WTC11 (cell line): ENCODE data around the gene SLBP. TPM values are rescaled to one million over a fixed set of nuclear protein-coding genes. Genes with fewer than 3 reads are reported as not detected.

Experiments
- ATAC-seq: fragments of 200-7000 bp; cut with Tn5 transposase; 2 replicates; pipeline ENCODE4 v1.10.0; 2021; ENCODE audit warnings: mild to moderate bottlenecking, moderate library complexity
- CTCF ChIA-PET: fragments of 300-600 bp; sonication (Branson Sonifier 250); formaldehyde crosslinking; loops from one replicate; lab custom pipeline; 2021; ENCODE audit warnings: antibody characterized with exemption; lab: Charles Lee
- POLR2A ChIA-PET: fragments of 350-600 bp; sonication (Branson Sonifier 250); formaldehyde crosslinking; loops from one replicate; lab custom pipeline; 2021; ENCODE audit warnings: antibody characterized with exemption; lab: Charles Lee
- DNase-seq: peaks from one replicate; pipeline ENCODE4 v3.0.0; 2021; ENCODE audit warnings: low spot score
- H3K27ac Mint-ChIP-seq: 2 replicates; pipeline ENCODE4 v1.8.0; 2021; ENCODE audit warnings: mixed read lengths
- H3K27me3 Mint-ChIP-seq: 2 replicates; pipeline ENCODE4 v1.8.0; 2021; ENCODE audit warnings: low read depth, mild to moderate bottlenecking, moderate library complexity, mixed read lengths
- H3K36me3 Mint-ChIP-seq: 2 replicates; pipeline ENCODE4 v1.8.0; 2021; ENCODE audit warnings: mixed read lengths
- H3K4me1 Mint-ChIP-seq: 2 replicates; pipeline ENCODE4 v1.8.0; 2022; ENCODE audit warnings: mixed read lengths
- H3K4me3 Mint-ChIP-seq: 2 replicates; pipeline ENCODE4 v1.8.0; 2021; ENCODE audit warnings: mild to moderate bottlenecking, moderate library complexity, mixed read lengths
- H3K9me3 Mint-ChIP-seq: 2 replicates; pipeline ENCODE4 v1.8.0; 2021; ENCODE audit warnings: mixed read lengths
- AR ChIP-seq: fragments of 250-450 bp; sonication (Bioruptor Pico); IDR thresholded peaks from 2 replicates; pipeline ENCODE4 v1.9.0; 2021; ENCODE audit warnings: mild to moderate bottlenecking
- ATF1 ChIP-seq: sonication (generic); formaldehyde crosslinking; IDR thresholded peaks from 2 replicates; pipeline ENCODE4 v1.8.1; 2023; ENCODE audit warnings: mild to moderate bottlenecking, moderate library complexity, missing genetic modification reagents
- ATF2 ChIP-seq: sonication (generic); formaldehyde crosslinking; IDR thresholded peaks from 2 replicates; pipeline ENCODE4 v1.8.1; 2022; ENCODE audit warnings: low read depth, missing genetic modification reagents, borderline replicate concordance
- CBFB ChIP-seq: sonication (generic); formaldehyde crosslinking; IDR thresholded peaks from 2 replicates; pipeline ENCODE4 v1.8.1; 2022; ENCODE audit warnings: mild to moderate bottlenecking, low read depth, missing genetic modification reagents
- CDX4 ChIP-seq: fragments of 250-450 bp; sonication (Bioruptor Pico); IDR thresholded peaks from 2 replicates; pipeline ENCODE4 v1.9.0; 2021; ENCODE audit warnings: moderate library complexity, mild to moderate bottlenecking, inconsistent platforms, borderline replicate concordance
- CTCF ChIP-seq: fragments of 200-600 bp; IDR thresholded peaks from 2 replicates; pipeline ENCODE4 v1.8.0; 2022; ENCODE audit warnings: antibody characterized with exemption
- E2F1 ChIP-seq: sonication (generic); formaldehyde crosslinking; IDR thresholded peaks from 2 replicates; pipeline ENCODE4 v1.8.0; 2022; ENCODE audit warnings: mild to moderate bottlenecking, missing genetic modification reagents
- E2F5 ChIP-seq: sonication (generic); formaldehyde crosslinking; IDR thresholded peaks from 2 replicates; pipeline ENCODE4 v1.8.1; 2022; ENCODE audit warnings: mild to moderate bottlenecking, moderate library complexity, missing genetic modification reagents
- ESRRA ChIP-seq: sonication (generic); formaldehyde crosslinking; IDR thresholded peaks from 2 replicates; pipeline ENCODE4 v1.8.1; 2022; ENCODE audit warnings: mild to moderate bottlenecking, missing genetic modification reagents, borderline replicate concordance
- ETV6 ChIP-seq: sonication (generic); formaldehyde crosslinking; IDR thresholded peaks from 2 replicates; pipeline ENCODE4 v1.8.1; 2022; ENCODE audit warnings: mild to moderate bottlenecking, missing genetic modification reagents
- GABPB1 ChIP-seq: sonication (generic); formaldehyde crosslinking; IDR thresholded peaks from 2 replicates; pipeline ENCODE4 v1.8.1; 2023; ENCODE audit warnings: mild to moderate bottlenecking, missing genetic modification reagents
- HMGA2 ChIP-seq: fragments of 250-450 bp; sonication (Bioruptor Pico); IDR thresholded peaks from 2 replicates; pipeline ENCODE4 v1.4.0; 2021; ENCODE audit warnings: mild to moderate bottlenecking, moderate library complexity
- NFE2L1 ChIP-seq: sonication (generic); formaldehyde crosslinking; IDR thresholded peaks from 2 replicates; pipeline ENCODE4 v1.8.1; 2023; ENCODE audit warnings: missing genetic modification reagents
- NR1H2 ChIP-seq: sonication (generic); formaldehyde crosslinking; IDR thresholded peaks from 2 replicates; pipeline ENCODE4 v1.9.0; 2021; ENCODE audit warnings: mild to moderate bottlenecking, moderate library complexity, missing genetic modification reagents
- PREB ChIP-seq: sonication (generic); formaldehyde crosslinking; IDR thresholded peaks from 2 replicates; pipeline ENCODE4 v1.8.1; 2022; ENCODE audit warnings: mild to moderate bottlenecking, missing genetic modification reagents, moderate library complexity, borderline replicate concordance
- RELA ChIP-seq: sonication (generic); formaldehyde crosslinking; IDR thresholded peaks from 2 replicates; pipeline ENCODE4 v1.8.1; 2022; ENCODE audit warnings: missing genetic modification reagents, mild to moderate bottlenecking, borderline replicate concordance
- SMAD4 ChIP-seq: sonication (generic); formaldehyde crosslinking; IDR thresholded peaks from 2 replicates; pipeline ENCODE4 v1.8.0; 2022; ENCODE audit warnings: mild to moderate bottlenecking, missing genetic modification reagents
- USF2 ChIP-seq: sonication (generic); formaldehyde crosslinking; IDR thresholded peaks from 2 replicates; pipeline ENCODE4 v1.8.1; 2023; ENCODE audit warnings: mild to moderate bottlenecking, missing genetic modification reagents, moderate library complexity
- ZNF263 ChIP-seq: sonication (generic); formaldehyde crosslinking; IDR thresholded peaks from 2 replicates; pipeline ENCODE4 v1.8.1; 2022; ENCODE audit warnings: low read depth, mild to moderate bottlenecking, moderate library complexity, missing genetic modification reagents
- ZNF396 ChIP-seq: fragments of 250-450 bp; sonication (Bioruptor Pico); IDR thresholded peaks from 2 replicates; pipeline ENCODE4 v1.8.0; 2021; ENCODE audit warnings: mild to moderate bottlenecking, moderate library complexity, borderline replicate concordance
- total RNA-seq: library from RNA; stranded (reverse); gene quantifications from 3 replicates; pipeline ENCODE4 v1.2.3, GENCODE V29; 2021

The SLBP gene
- total RNA-seq, 1 experiment from 2014 or later: 40.2 TPM

GRCh38 chr4:1749826-1750225, 37.7 kb upstream of the SLBP start (continued):
- no peak for TF ChIP-seq CDX4 (CRISPR knock-in tag)

- CTCF ChIA-PET: interaction anchor here (1.9 to 4.1 kb wide), 8 partner anchors 10 to 161 kb away, joined by 14 to 188 read pairs (median 46); partner anchors contain the start of gene FGFR3
- ATAC-seq (no peak), DNase-seq (no peak)
- H3K4me3 Mint-ChIP-seq: no peak overlapping the region
- POLR2A ChIA-PET: no interaction called here
- peaks cover 2% of the 10 kb centered on the region; the same call in 1 of the 2 replicates for H3K27me3 Mint-ChIP-seq
- H3K9me3 Mint-ChIP-seq: no peaks in the 10 kb centered on the region
- peaks cover 8% of the 10 kb centered on the region for H3K36me3 Mint-ChIP-seq
- no peak overlapping the region for H3K27ac Mint-ChIP-seq
- TF ChIP-seq RELA (CRISPR knock-in tag): no peak
- TF ChIP-seq NR1H2 (CRISPR knock-in tag): no peak
- TF ChIP-seq ETV6 (CRISPR knock-in tag): no peak
- TF ChIP-seq AR (CRISPR knock-in tag): no peak
- no peak for TF ChIP-seq SMAD4 (CRISPR knock-in tag)
- TF ChIP-seq ZNF263: no peak
- no peak for TF ChIP-seq CBFB
- no peak for TF ChIP-seq PREB (CRISPR knock-in tag)
- no peaks in the 10 kb centered on the region for H3K4me1 Mint-ChIP-seq
These were observed 37.3 kb upstream of the SLBP start for GRCh38 chr4:1749370-1749769.

GRCh38 chr4:1748465-1748995, 36.4 kb upstream of the SLBP start:
- H3K27ac Mint-ChIP-seq: no peak overlapping the region
- POLR2A ChIA-PET: interaction anchor here (0.5 to 0.9 kb wide), 4 partner anchors 20 to 35 kb away, joined by 3 read pairs; no protein-coding TSS in a partner anchor
- H3K4me3 Mint-ChIP-seq: no peak overlapping the region
- no peaks in the 10 kb centered on the region for H3K9me3 Mint-ChIP-seq
- H3K4me1 Mint-ChIP-seq: no peaks in the 10 kb centered on the region
- CTCF ChIA-PET: interaction anchor here (0.6 to 4.1 kb wide), 47 partner anchors 11 to 450 kb away, joined by 3 to 188 read pairs (median 5); partner anchors contain the start of genes FGFR3, SLBP, TACC3 and TMEM129
- ATAC-seq (peak; percentile 36), DNase-seq (peak; percentile 91)
- H3K36me3 Mint-ChIP-seq: peaks cover 12% of the 10 kb centered on the region
- H3K27me3 Mint-ChIP-seq: peaks cover 2% of the 10 kb centered on the region; the same call in 1 of the 2 replicates
- TF ChIP-seq HMGA2 (no peak), CTCF (peak; percentile 93), NFE2L1 (CRISPR knock-in tag) (no peak), USF2 (CRISPR knock-in tag) (peak; percentile 15; the same call in 1 of the 2 replicates), GABPB1 (CRISPR knock-in tag) (no peak), PREB (CRISPR knock-in tag) (no peak), ATF2 (no peak), E2F5 (no peak), E2F1 (CRISPR knock-in tag) (no peak), ETV6 (CRISPR knock-in tag) (no peak), ZNF396 (CRISPR knock-in tag) (no peak), ESRRA (CRISPR knock-in tag) (no peak), ATF1 (no peak)
